CD4-positive, alpha-beta T cell treated with Interleukin-17A for 1 hour (primary cell): ENCODE measurements around the gene CDK19.
"Not testable (repeated sequence)": the region's sequence is repeated elsewhere in the genome, so short reads cannot be mapped to it uniquely, and the experiment has no call there.

ENCODE experiments used
- DNase-seq: peaks from one replicate; pipeline ENCODE4 v3.0.0-alpha.2; 2020

The CDK19 gene

GRCh38 chr6:110617057-110617456 is 198.2 kb downstream of the CDK19 start:
- peak; percentile 3 for DNase-seq

DNA sequence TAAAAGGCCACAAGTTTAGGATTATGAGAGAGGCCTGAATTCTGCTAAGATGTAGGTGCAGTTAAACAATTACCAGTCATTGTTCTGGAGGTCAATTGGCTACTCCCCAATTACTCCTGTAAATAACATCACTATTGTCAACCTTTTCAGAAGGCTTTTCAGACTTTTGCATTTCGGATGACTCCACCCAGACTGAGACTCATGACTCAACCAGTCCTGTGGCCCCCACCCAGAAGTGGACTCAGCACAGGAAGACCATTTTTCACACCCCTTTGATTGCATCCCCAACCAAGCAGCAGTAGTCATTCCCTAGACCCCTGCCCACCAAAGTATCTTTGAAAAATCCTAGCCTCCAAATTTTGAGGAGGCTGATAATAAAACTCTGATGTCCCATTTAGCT is 199.5 kb downstream of the CDK19 start:
- no peak for DNase-seq

DNA sequence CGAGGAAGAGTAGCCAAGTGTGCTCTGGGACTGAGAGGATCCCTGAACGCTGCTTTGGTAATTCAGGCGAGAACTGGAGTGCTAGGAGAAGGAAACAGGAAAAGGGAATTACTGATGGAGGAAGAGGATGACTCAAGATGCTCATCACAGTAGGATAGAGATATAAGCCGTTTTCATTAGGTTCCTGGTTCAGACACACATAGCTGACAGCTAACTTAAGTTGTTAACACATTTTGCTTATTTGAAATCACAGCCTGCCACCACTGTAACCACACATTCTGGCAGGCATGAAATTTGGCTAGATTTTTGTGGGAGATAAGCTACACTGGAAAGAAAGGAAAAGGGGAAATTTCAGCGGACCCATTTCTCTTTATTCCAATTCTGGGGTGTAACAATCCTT is 200.7 kb downstream of the CDK19 start:
- DNase-seq, result no peak

GRCh38 chr6:110614106-110614505 is 201.2 kb downstream of the CDK19 start:
- no peak for DNase-seq

- DNase-seq, result no peak
Measured at GRCh38 chr6:110613356-110613755, 201.9 kb downstream of the CDK19 start.

DNA sequence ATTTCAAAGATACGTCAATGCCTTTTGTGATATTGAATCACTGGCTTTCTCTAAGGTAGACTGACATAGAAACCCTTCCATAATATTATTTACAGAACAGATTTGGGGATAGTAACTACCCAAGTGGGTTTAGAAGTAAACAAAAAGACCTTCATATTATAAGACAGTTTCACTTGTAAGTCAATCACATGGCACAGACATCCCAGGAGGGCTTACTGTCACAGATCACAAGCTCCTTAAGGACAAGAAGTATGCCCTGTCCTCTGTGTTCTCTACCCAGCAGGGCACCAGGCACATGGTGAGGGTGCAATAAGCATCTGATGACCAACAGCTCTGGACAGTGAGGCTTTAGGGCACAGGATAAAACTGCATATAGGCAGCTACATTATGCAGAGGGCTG is 203.0 kb downstream of the CDK19 start:
- DNase-seq, result no peak

GRCh38 chr6:110609101-110609500 is 206.2 kb downstream of the CDK19 start:
- DNase-seq, result no peak

- DNase-seq, result no peak
Measured at GRCh38 chr6:110608151-110608550, 207.1 kb downstream of the CDK19 start.

- DNase-seq, result no peak
Measured at GRCh38 chr6:110606151-110606550, 209.1 kb downstream of the CDK19 start.

DNA sequence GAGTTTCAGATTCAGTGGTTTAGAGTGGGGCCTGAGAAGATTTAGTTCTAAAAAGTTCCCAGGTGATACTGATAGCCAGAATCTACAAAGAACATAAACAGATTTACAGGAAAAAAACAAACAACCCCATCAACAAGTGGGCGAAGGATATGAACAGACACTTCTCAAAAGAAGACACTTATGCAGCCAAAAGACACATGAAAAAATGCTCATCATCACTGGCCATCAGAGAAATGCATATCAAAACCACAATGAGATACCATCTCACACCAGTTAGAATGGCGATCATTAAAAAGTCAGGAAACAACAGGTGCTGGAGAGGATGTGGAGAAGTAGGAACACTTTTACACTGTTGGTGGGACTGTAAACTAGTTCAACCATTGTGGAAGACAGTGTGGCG is 214.6 kb downstream of the CDK19 start:
- not testable (repeated sequence) for DNase-seq

DNA sequence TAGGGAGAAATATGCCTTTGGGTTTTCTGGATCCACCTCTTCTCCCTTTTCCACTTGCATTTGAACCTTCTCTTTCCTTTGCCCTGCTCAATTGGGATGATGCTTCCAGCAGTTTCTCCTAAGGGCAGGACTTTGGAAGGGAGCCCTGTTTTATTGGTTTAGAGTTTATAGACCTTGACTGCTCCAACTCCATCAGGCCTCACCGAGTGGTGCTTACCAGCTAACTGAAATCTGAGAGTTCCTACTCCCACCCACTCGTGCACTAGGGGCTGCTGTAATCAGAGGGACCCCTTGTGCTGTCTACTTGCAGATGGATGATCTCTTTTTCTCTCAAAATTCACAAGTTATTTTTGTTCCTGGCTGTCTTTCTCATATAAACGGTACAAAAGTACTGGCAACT is 217.5 kb downstream of the CDK19 start:
- DNase-seq, result no peak

DNA sequence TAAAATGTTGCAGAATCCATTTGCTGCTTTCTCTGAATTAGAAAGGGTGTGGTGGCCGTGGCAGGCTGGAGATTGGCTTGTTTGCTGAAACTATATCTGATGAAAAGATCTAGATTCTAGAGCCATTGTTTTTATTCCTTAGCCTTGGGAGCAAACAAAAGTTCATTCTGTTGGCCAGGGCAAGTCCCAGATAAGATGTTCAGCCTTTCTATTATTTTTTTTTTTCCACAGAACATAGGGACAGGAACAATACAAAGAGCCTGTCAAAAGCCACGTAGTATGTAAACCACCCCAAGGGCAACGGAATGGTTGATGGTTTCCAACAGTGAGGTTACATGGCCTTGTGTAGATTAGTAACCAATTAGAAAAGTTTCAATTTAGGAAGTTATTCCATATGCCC is 218.9 kb downstream of the CDK19 start:
- DNase-seq, result no peak

GRCh38 chr6:110595112-110595511 is 220.2 kb downstream of the CDK19 start:
- DNase-seq, result no peak

- DNase-seq, result no peak
Measured at GRCh38 chr6:110593637-110594036, 221.6 kb downstream of the CDK19 start.

GRCh38 chr6:110592765-110593164 is 222.5 kb downstream of the CDK19 start:
- DNase-seq, result no peak

GRCh38 chr6:110590821-110591351 is 224.4 kb downstream of the CDK19 start:
- no peak for DNase-seq

- no peak for DNase-seq
Measured at GRCh38 chr6:110589865-110590513, 225.3 kb downstream of the CDK19 start.

DNA sequence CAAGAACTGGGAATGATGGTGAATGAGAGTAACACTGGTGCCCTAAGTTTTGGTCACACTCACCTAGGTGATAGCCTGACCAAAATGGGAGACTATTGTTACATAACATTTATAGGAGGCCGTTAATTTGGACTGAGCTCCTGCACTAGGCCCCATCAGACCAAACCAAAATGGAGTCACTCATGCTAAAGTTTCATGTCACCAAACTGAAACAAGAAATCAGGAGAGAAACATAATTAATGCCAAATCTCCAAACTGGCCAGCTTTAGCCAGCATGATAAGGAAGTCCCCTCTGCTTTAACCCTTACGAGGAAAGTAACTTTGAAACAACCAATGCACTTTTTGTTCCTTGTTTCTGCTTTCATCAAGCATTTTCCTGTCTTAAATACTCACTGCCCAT is 227.9 kb downstream of the CDK19 start:
- no peak for DNase-seq

GRCh38 chr6:110581679-110582078 is 233.6 kb downstream of the CDK19 start:
- DNase-seq, result no peak

- DNase-seq, result not testable (repeated sequence)
Measured at GRCh38 chr6:110577596-110578167, 237.6 kb downstream of the CDK19 start.

DNA sequence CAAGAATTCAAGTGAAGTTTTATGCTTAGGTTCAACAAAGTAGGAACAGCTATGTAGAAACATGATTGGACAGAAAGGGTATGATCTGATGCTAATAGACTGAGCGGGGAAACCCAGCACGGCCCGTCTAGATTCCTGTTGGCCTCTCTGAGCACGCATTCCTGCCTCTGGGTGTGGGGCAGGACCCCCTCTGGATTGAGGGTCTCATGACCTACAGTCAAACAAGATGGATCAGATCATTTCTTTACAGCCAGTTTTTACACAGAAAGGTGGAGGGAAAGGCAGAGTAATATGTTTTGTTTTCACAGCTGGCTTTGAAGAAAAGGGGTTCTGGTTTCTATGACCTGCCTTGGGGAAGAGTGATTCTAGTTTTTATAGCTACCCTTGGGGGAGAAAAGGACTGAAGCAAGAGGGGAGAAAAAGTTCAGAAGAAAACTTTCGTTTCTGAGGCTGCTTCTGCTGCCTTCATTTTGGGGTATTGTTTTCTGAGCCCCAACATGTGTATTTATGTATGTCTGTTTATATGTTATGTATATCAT is 239.3 kb downstream of the CDK19 start:
- no peak for DNase-seq

GRCh38 chr6:110574817-110575216 is 240.5 kb downstream of the CDK19 start:
- DNase-seq, result no peak

DNA sequence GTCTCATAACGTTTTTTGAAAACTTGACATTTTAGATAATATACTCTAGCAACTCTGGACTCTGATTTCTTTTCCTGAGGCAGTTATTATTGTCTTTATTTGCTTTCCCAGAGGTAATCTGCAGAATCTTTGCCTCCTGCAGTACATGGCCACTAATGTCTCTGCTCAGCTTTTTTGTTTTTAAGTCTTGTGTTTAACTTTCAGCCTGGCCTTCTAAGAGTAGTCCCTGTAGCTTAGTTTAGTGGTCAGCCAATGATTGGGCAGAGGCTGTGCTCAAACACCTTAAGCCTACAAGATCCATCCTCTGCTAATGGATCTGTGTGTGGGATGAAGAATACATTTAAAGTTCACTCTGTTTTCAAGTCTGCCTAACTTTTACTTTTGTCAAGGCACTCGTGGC is 241.7 kb downstream of the CDK19 start:
- no peak for DNase-seq

DNA sequence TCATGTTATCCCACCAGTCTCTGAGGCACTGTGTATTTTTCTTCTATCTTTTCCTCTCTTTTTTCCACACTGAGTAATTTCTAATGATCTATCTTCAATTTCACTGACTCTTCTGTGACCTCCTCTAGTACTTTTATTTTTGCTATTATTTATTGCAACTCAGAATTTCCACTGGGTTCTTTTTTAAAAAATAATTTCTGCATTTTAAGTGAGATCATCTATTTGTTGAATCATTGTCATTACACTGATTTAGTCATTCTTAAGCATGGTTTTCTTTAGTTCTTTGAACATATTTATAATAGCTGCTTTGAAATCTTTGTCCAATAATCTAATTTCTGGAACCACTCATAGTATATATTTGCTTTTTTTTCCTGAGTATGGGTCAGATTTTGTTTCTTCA is 242.1 kb downstream of the CDK19 start:
- DNase-seq, result no peak
